Liver (tissue), 9 donors: ENCODE data around the gene TRIM67. TPM values are rescaled to one million over a fixed set of nuclear protein-coding genes. Genes with fewer than 3 reads are reported as not detected.

Experiments
- DNase-seq: peaks from one replicate; pipeline ENCODE4 v3.0.0-alpha.2; 2017; ENCODE audit warnings: low spot score
- H3K27ac ChIP-seq, 2 donors: one replicate each; pipeline ENCODE4 v1.7.0; 2013; ENCODE audit warnings: inconsistent platforms in 2 of 2, low read length in 2 of 2, control low read depth in 1 of 2, low read depth in 1 of 2, mild to moderate bottlenecking in 1 of 2
- H3K27me3 ChIP-seq, 4 donors: one replicate each; pipeline versions ENCODE4 v1.6.1 to v1.7.0; 2013; ENCODE audit warnings: low read length in 3 of 4, inconsistent platforms in 1 of 4, mild to moderate bottlenecking in 1 of 4, moderate library complexity in 1 of 4; ENCODE audit not compliant: control insufficient read depth in 4 of 4, insufficient read depth in 4 of 4
- H3K36me3 ChIP-seq, 4 donors: one replicate each; pipeline versions ENCODE4 v1.6.1 to v1.7.0; 2013; ENCODE audit warnings: low read length in 3 of 4, mild to moderate bottlenecking in 3 of 4, low read depth in 1 of 4, moderate library complexity in 1 of 4; ENCODE audit not compliant: control insufficient read depth in 4 of 4, insufficient read depth in 3 of 4
- H3K4me1 ChIP-seq, 4 donors: one replicate each; pipeline versions ENCODE4 v1.6.1 to v1.7.0; 2013; ENCODE audit warnings: low read length in 3 of 4, mild to moderate bottlenecking in 3 of 4, moderate library complexity in 1 of 4; ENCODE audit not compliant: control insufficient read depth in 4 of 4, insufficient read depth in 4 of 4
- H3K4me3 ChIP-seq, 3 donors: one replicate each; pipeline versions ENCODE4 v1.6.1 to v1.7.0; 2013; ENCODE audit warnings: low read length in 3 of 3, control low read depth in 1 of 3, low read depth in 1 of 3, mild to moderate bottlenecking in 1 of 3
- H3K9ac ChIP-seq, 2 donors: one replicate each; pipeline ENCODE4 v1.7.0; 2013; ENCODE audit warnings: low read length in 2 of 2, mild to moderate bottlenecking in 2 of 2, moderate library complexity in 2 of 2, control low read depth in 1 of 2, low read depth in 1 of 2
- H3K9me3 ChIP-seq, 4 donors: one replicate each; pipeline versions ENCODE4 v1.6.1 to v1.7.0; 2013; ENCODE audit warnings: low read length in 3 of 4; ENCODE audit not compliant: control insufficient read depth in 4 of 4
- EGR1 ChIP-seq, 2 donors: IDR thresholded peaks; 2 replicates each; pipeline ENCODE4 v1.6.1; 2016 to 2018; ENCODE audit warnings: antibody characterized with exemption in 2 of 2, low read depth in 2 of 2
- FOXA2 ChIP-seq: IDR thresholded peaks from 2 replicates; pipeline ENCODE4 v1.6.1; 2016; ENCODE audit warnings: antibody characterized with exemption
- GABPA ChIP-seq, 2 donors: IDR thresholded peaks in 1 of 2; conservative IDR thresholded peaks in 1 of 2; 2 replicates each; pipeline ENCODE4 v1.6.1; 2016; ENCODE audit warnings: antibody characterized with exemption in 2 of 2, mild to moderate bottlenecking in 1 of 2, moderate library complexity in 1 of 2
- HNF4A ChIP-seq, 2 donors: conservative IDR thresholded peaks; 2 replicates each; pipeline ENCODE4 v1.6.1; 2016; ENCODE audit warnings: antibody characterized with exemption in 2 of 2, mild to moderate bottlenecking in 2 of 2
- HNF4G ChIP-seq: IDR thresholded peaks from 2 replicates; pipeline ENCODE4 v1.6.1; 2016; ENCODE audit warnings: antibody characterized with exemption
- JUND ChIP-seq, 2 donors: IDR thresholded peaks; 2 replicates each; pipeline ENCODE4 v1.6.1; 2016; ENCODE audit warnings: antibody characterized with exemption in 2 of 2
- MAX ChIP-seq: IDR thresholded peaks from 2 replicates; pipeline ENCODE4 v1.6.1; 2016; ENCODE audit warnings: antibody characterized with exemption
- NR2F2 ChIP-seq: IDR thresholded peaks from 2 replicates; pipeline ENCODE4 v1.6.1; 2016; ENCODE audit warnings: antibody characterized with exemption
- RAD21 ChIP-seq, 2 donors: IDR thresholded peaks; 2 replicates each; pipeline ENCODE4 v1.6.1; 2016; ENCODE audit warnings: antibody characterized with exemption in 2 of 2, mild to moderate bottlenecking in 2 of 2
- REST ChIP-seq: IDR thresholded peaks from 2 replicates; pipeline ENCODE4 v1.6.1; 2016; ENCODE audit warnings: antibody characterized with exemption, mild to moderate bottlenecking
- RXRA ChIP-seq, 2 donors: IDR thresholded peaks; 2 replicates each; pipeline ENCODE4 v1.6.1; 2017 to 2018; ENCODE audit warnings: antibody characterized with exemption in 2 of 2, mild to moderate bottlenecking in 1 of 2
- SP1 ChIP-seq: IDR thresholded peaks from 2 replicates; pipeline ENCODE4 v1.6.1; 2018; ENCODE audit warnings: antibody characterized with exemption, mild to moderate bottlenecking
- TAF1 ChIP-seq: conservative IDR thresholded peaks from 2 replicates; pipeline ENCODE4 v1.6.1; 2016; ENCODE audit warnings: antibody characterized with exemption, mild to moderate bottlenecking
- YY1 ChIP-seq: IDR thresholded peaks from 2 replicates; pipeline ENCODE4 v1.6.1; 2016; ENCODE audit warnings: antibody characterized with exemption, mild to moderate bottlenecking
- ZBTB33 ChIP-seq: IDR thresholded peaks from 2 replicates; pipeline ENCODE4 v1.6.1; 2016; ENCODE audit warnings: antibody characterized with exemption
- WGBS: extraction: QIAGEN DNeasy Blood & Tissue Kit; methylation state at CpG from one replicate; pipeline ENCODE4 v1.1.7; 2013; 5-methylcytosine and 5-hydroxymethylcytosine counted together
- polyA plus RNA-seq, 2 donors: library from polyadenylated mRNA; stranded (reverse) in 1 of 2; unstranded in 1 of 2; fragments of 200-250 nt in 1 of 2; fragments of >200 nt in 1 of 2; fragmentation: Nextera tagmentation in 1 of 2; extraction: Ambion mirVana in 1 of 2; gene quantifications; one replicate each; pipeline versions ENCODE4 v1.2.1 to v1.2.3, GENCODE V29; 2013 to 2015
- total RNA-seq, 2 donors: library from RNA; depleted of rRNA; stranded (reverse); fragments of >200 nt; gene quantifications; one replicate each; pipeline ENCODE4 v1.2.3, GENCODE V29; 2014
- TF ChIP-seq, protein P1 (sequence below): fragments of 150-350 bp; IDR thresholded peaks from 2 replicates; pipeline ENCODE4 v1.5.1; 2017; ENCODE audit warnings: improper control_type of control experiment, low read depth, low read length; ENCODE audit not compliant: missing input control
- TF ChIP-seq, protein P2 (sequence below): IDR thresholded peaks from 2 replicates; pipeline ENCODE4 v1.6.1; 2016; ENCODE audit warnings: antibody characterized with exemption
- donor health status: healthy.
- donor health status: healthy.
- donor health status: healthy.
- donor health status: healthy.
- donor health status: healthy.

The TRIM67 gene
- total and polyA plus RNA-seq, 4 donors: under 0.01 to 0.05 TPM; not detected in 2

DNA sequence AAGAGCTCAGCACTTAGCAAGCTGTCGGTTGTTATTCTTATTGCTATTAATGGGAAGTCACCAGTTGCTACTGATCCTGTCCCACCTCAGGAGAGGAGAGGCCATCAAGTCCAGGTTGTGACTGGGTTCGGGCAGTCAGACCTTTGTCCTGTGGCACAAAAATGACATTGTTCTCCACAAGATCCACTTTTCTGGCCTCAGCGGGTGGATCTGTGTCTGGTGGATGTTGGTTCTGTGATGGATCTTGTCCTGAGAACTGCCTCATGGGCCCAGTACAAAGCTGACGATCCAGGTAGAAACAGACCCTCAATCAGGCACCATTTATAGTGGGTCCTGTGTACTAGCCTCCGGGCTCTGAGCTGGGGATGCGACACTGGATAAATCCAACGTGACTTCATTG lies 26.9 kb downstream of the TRIM67 start:
- 93% methylated on average over 7 of the region's 7 CpGs for WGBS
- no peak for DNase-seq
- H3K4me3 ChIP-seq: no peak overlapping the region
- peaks cover 0 to 2% (median 0%) of the 10 kb centered on the region in 4 donors for H3K27me3 ChIP-seq
- no peaks in the 10 kb centered on the region for H3K36me3 ChIP-seq
- H3K9ac ChIP-seq: no peak overlapping the region
- no peaks in the 10 kb centered on the region for H3K4me1 ChIP-seq
- TF ChIP-seq, protein P1, sequence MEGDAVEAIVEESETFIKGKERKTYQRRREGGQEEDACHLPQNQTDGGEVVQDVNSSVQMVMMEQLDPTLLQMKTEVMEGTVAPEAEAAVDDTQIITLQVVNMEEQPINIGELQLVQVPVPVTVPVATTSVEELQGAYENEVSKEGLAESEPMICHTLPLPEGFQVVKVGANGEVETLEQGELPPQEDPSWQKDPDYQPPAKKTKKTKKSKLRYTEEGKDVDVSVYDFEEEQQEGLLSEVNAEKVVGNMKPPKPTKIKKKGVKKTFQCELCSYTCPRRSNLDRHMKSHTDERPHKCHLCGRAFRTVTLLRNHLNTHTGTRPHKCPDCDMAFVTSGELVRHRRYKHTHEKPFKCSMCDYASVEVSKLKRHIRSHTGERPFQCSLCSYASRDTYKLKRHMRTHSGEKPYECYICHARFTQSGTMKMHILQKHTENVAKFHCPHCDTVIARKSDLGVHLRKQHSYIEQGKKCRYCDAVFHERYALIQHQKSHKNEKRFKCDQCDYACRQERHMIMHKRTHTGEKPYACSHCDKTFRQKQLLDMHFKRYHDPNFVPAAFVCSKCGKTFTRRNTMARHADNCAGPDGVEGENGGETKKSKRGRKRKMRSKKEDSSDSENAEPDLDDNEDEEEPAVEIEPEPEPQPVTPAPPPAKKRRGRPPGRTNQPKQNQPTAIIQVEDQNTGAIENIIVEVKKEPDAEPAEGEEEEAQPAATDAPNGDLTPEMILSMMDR: no peak
- TF ChIP-seq RXRA (IDR thresholded peaks at IDR 0.05): no peak
- no peak for TF ChIP-seq MAX
- no peak for TF ChIP-seq HNF4G
- TF ChIP-seq RAD21 (IDR thresholded peaks at IDR 0.05): no peak
- TF ChIP-seq NR2F2: no peak
- TF ChIP-seq FOXA2: no peak
- no peak for TF ChIP-seq YY1
- TF ChIP-seq ZBTB33: no peak
- no peak for TF ChIP-seq REST
- TF ChIP-seq JUND (IDR thresholded peaks at IDR 0.05): no peak
- TF ChIP-seq GABPA (IDR thresholded peaks at IDR 0.05 in 1 of 2, conservative IDR thresholded peaks at IDR 0.05 in 1 of 2): no peak
- TF ChIP-seq EGR1 (IDR thresholded peaks at IDR 0.05; ENCODE audit: low read depth in 2 of 2): no peak
- no peak for TF ChIP-seq HNF4A (conservative IDR thresholded peaks at IDR 0.05)
- no peak overlapping the region for H3K27ac ChIP-seq
- peaks cover 0 to 6% (median 0%) of the 10 kb centered on the region in 4 donors for H3K9me3 ChIP-seq

DNA sequence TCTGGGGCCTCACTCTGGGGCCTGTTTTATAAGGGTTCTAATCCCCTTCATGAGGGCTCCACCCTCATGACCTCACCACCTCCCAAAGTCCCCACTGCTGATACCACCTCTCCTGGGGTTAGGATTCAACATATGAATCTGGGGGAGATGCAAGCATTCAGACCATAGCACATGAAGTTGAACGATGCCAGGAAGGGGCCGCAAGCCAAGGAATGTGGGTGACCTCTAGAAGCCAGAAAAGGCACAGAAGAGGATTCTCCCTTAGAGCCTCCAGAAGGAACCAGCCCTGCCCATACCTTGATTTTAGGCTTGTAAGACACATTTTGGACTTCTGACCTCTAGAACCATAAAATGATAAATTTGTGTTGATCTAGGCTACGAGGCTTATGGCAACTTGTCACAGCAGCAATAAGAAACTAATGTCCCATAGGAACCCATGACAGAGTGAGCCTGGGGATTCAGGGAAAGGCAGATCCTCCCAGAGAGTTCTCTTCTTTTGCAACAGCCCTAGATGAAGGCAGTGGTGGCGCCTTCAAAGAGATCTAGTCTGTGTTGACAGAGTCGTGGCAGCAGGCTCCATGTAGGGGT lies 27.9 kb downstream of the TRIM67 start:
- H3K36me3 ChIP-seq: no peaks in the 10 kb centered on the region
- H3K27me3 ChIP-seq: peaks cover 0 to 2% (median 0%) of the 10 kb centered on the region in 4 donors
- H3K4me1 ChIP-seq: no peaks in the 10 kb centered on the region
- 76% methylated on average over 5 of the region's 5 CpGs for WGBS
- no peak overlapping the region for H3K4me3 ChIP-seq
- H3K27ac ChIP-seq: no peak overlapping the region
- peaks cover 0 to 6% (median 0%) of the 10 kb centered on the region in 4 donors for H3K9me3 ChIP-seq
- DNase-seq: no peak
- H3K9ac ChIP-seq: no peak overlapping the region
- TF ChIP-seq MAX (no peak), RAD21 (IDR thresholded peaks at IDR 0.05) (no peak), TAF1 (no peak), RXRA (IDR thresholded peaks at IDR 0.05) (no peak), REST (no peak), GABPA (IDR thresholded peaks at IDR 0.05 in 1 of 2, conservative IDR thresholded peaks at IDR 0.05 in 1 of 2) (no peak), SP1 (no peak), EGR1 (IDR thresholded peaks at IDR 0.05; ENCODE audit: low read depth in 2 of 2) (no peak), JUND (IDR thresholded peaks at IDR 0.05) (no peak)
- TF ChIP-seq, protein P1: no peak
- TF ChIP-seq, protein P2, sequence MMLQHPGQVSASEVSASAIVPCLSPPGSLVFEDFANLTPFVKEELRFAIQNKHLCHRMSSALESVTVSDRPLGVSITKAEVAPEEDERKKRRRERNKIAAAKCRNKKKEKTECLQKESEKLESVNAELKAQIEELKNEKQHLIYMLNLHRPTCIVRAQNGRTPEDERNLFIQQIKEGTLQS: no peak
